WTC11 (cell line): ENCODE data around the gene GTF2F1. TPM values are rescaled to one million over a fixed set of nuclear protein-coding genes. Genes with fewer than 3 reads are reported as not detected.
A peak's percentile ranks its signal among the peaks of the same experiment; 100 is the strongest.

Source experiments
- AFF4 ChIP-seq: sonication (generic); formaldehyde crosslinking; IDR thresholded peaks from 2 replicates; pipeline ENCODE4 v1.8.1; 2023; ENCODE audit warnings: mild to moderate bottlenecking, missing genetic modification reagents, borderline replicate concordance
- CREM ChIP-seq: sonication (generic); formaldehyde crosslinking; IDR thresholded peaks from 2 replicates; pipeline ENCODE4 v1.8.1; 2022; ENCODE audit warnings: mild to moderate bottlenecking, missing genetic modification reagents, moderate library complexity
- CTCF ChIP-seq: fragments of 200-600 bp; IDR thresholded peaks from 2 replicates; pipeline ENCODE4 v1.8.0; 2022; ENCODE audit warnings: antibody characterized with exemption
- ERG ChIP-seq: fragments of 250-450 bp; sonication (Bioruptor Pico); IDR thresholded peaks from 2 replicates; pipeline ENCODE4 v1.8.0; 2021; ENCODE audit warnings: mild to moderate bottlenecking
- FOXK1 ChIP-seq: sonication (generic); formaldehyde crosslinking; IDR thresholded peaks from 2 replicates; pipeline ENCODE4 v1.8.0; 2022; ENCODE audit warnings: mild to moderate bottlenecking, moderate library complexity, missing genetic modification reagents
- FOXP1 ChIP-seq: sonication (generic); formaldehyde crosslinking; IDR thresholded peaks from 2 replicates; pipeline ENCODE4 v1.8.0; 2022; ENCODE audit warnings: missing genetic modification reagents, mild to moderate bottlenecking, moderate library complexity, borderline replicate concordance
- IRF1 ChIP-seq: sonication (generic); formaldehyde crosslinking; IDR thresholded peaks from 2 replicates; pipeline ENCODE4 v1.8.0; 2023; ENCODE audit warnings: missing genetic modification reagents
- NR2C2 ChIP-seq: sonication (generic); formaldehyde crosslinking; IDR thresholded peaks from 2 replicates; pipeline ENCODE4 v1.8.0; 2022; ENCODE audit warnings: mild to moderate bottlenecking, missing genetic modification reagents
- RELA ChIP-seq: sonication (generic); formaldehyde crosslinking; IDR thresholded peaks from 2 replicates; pipeline ENCODE4 v1.8.1; 2022; ENCODE audit warnings: missing genetic modification reagents, mild to moderate bottlenecking, borderline replicate concordance
- SMAD3 ChIP-seq: sonication (generic); formaldehyde crosslinking; IDR thresholded peaks from 2 replicates; pipeline ENCODE4 v1.8.0; 2022; ENCODE audit warnings: missing genetic modification reagents, mild to moderate bottlenecking, borderline replicate concordance
- SOX15 ChIP-seq: fragments of 250-450 bp; sonication (Bioruptor Pico); IDR thresholded peaks from 2 replicates; pipeline ENCODE4 v1.9.0; 2021; ENCODE audit warnings: mild to moderate bottlenecking
- SP1 ChIP-seq: sonication (generic); formaldehyde crosslinking; conservative IDR thresholded peaks from 2 replicates; pipeline ENCODE4 v1.8.1; 2022; ENCODE audit warnings: missing genetic modification reagents
- TCF7 ChIP-seq: sonication (generic); formaldehyde crosslinking; IDR thresholded peaks from 2 replicates; pipeline ENCODE4 v1.8.0; 2022; ENCODE audit warnings: mild to moderate bottlenecking, low read depth, missing genetic modification reagents, moderate library complexity
- TEAD1 ChIP-seq: sonication (generic); formaldehyde crosslinking; IDR thresholded peaks from 2 replicates; pipeline ENCODE4 v1.8.0; 2022; ENCODE audit warnings: mild to moderate bottlenecking, missing genetic modification reagents
- USF2 ChIP-seq: sonication (generic); formaldehyde crosslinking; IDR thresholded peaks from 2 replicates; pipeline ENCODE4 v1.8.1; 2023; ENCODE audit warnings: mild to moderate bottlenecking, missing genetic modification reagents, moderate library complexity
- ZNF281 ChIP-seq: sonication (generic); formaldehyde crosslinking; IDR thresholded peaks from 2 replicates; pipeline ENCODE4 v1.8.0; 2023; ENCODE audit warnings: mild to moderate bottlenecking, missing genetic modification reagents
- ZNF512 ChIP-seq: sonication (generic); formaldehyde crosslinking; IDR thresholded peaks from 2 replicates; pipeline ENCODE4 v1.8.1; 2022; ENCODE audit warnings: missing genetic modification reagents, borderline replicate concordance
- ZNF532 ChIP-seq: fragments of 250-450 bp; sonication (Bioruptor Pico); IDR thresholded peaks from 2 replicates; pipeline ENCODE4 v1.9.0; 2021; ENCODE audit warnings: mild to moderate bottlenecking, borderline replicate concordance
- total RNA-seq: library from RNA; stranded (reverse); gene quantifications from 3 replicates; pipeline ENCODE4 v1.2.3, GENCODE V29; 2021

The GTF2F1 gene
- total RNA-seq, 1 experiment from 2014 or later: 62.4 TPM

- TF ChIP-seq AFF4 (CRISPR knock-in tag) (no peak), ERG (CRISPR knock-in tag) (no peak), ZNF532 (CRISPR knock-in tag) (peak; percentile 84; the same call in 1 of the 2 replicates), SOX15 (no peak), SMAD3 (CRISPR knock-in tag) (peak; percentile 95), FOXK1 (CRISPR knock-in tag) (peak; percentile 93), FOXP1 (CRISPR knock-in tag) (peak; percentile 98), RELA (CRISPR knock-in tag) (peak; percentile 94), ZNF281 (CRISPR knock-in tag) (peak; percentile 93), SP1 (peak; percentile 84; the same call in 1 of the 2 replicates), USF2 (peak; percentile 94), NR2C2 (CRISPR knock-in tag) (peak; percentile 89), ZNF512 (CRISPR knock-in tag) (0 out of 2 replicates have a peak, but pooled peaks have one; percentile 68), CREM (no peak), TEAD1 (peak; percentile 97), CTCF (no peak), IRF1 (CRISPR knock-in tag) (peak; percentile 95), TCF7 (CRISPR knock-in tag) (peak; percentile 94)
Measured at GRCh38 chr19:6424939-6425731, 32.2 kb upstream of the GTF2F1 start (continued).
